HG02763 (cell line): ENCODE data around the gene TTC38.

Experiments
- ATAC-seq: cut with Tn5 transposase; IDR thresholded peaks from one replicate; pipeline ENCODE4 v1.9.1; 2021; ENCODE audit warnings: mild to moderate bottlenecking, moderate library complexity; ENCODE audit not compliant: unreplicated experiment

Gene TTC38

DNA sequence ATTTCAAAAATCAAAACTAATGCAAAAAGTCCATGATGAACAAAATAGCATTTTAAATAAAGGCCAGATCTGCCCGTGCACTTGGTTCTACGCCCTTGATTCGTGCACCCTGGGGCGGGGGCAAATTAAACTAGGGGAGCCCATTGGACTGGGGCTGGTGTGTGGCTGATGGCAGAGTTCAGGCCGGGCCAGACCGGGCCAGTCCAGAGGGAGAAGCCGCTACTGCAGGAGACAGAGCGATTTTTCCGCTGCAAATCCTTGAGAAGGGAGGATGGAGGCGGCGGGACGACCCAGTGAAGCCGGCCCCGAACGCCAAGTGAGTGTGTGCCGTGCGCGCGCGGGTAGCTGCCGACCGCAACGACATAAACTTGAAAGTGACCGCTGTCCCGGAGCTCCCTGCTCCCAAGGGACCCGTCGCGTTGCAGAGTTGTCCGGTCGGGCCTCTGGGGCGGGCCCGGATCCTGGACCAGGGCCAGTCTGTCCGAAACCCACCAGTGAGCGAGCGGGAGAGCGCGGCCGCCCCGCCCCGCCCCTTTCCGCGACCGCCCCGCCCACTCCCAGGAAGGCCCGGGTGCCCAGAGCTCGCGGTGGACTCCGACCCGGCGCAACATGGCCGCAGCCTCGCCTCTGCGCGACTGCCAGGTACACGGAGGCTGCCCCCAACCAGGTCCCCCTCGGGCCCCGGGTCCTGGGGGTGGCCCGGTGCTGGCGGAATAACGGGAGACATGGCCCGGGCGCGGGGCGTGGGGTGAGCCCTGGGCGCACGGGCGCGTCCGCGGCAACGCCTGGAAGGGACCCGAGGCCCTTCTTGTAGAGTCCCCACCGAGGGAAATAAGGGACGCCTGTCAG lies at the start of gene TTC38:
TTC38 (plus strand) TSS at position 578 of the 849 bp plus-strand sequence; CDS start at position 610, 32 bp downstream.
- peak; percentile 75 for ATAC-seq

DNA sequence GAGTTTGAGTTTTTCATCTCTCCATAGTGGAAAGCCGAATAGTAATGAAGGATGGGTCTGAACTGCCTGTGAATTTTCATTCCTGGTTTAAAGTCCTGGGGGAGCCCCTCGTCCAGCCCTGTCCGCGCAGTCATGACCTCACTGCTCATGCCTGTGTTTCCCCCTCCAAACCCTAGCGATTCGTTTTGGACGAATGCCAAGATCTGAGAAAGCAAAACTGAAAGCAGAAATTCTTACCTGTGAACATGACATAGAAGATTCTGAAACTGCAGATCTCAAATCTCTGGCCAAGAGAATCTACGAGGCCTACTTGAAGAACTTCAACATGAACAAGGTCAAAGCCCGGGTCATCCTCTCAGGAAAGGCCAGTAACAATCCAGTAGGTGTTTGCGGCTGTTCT lies 48.2 kb upstream of the TTC38 start:
- no peak for ATAC-seq

DNA sequence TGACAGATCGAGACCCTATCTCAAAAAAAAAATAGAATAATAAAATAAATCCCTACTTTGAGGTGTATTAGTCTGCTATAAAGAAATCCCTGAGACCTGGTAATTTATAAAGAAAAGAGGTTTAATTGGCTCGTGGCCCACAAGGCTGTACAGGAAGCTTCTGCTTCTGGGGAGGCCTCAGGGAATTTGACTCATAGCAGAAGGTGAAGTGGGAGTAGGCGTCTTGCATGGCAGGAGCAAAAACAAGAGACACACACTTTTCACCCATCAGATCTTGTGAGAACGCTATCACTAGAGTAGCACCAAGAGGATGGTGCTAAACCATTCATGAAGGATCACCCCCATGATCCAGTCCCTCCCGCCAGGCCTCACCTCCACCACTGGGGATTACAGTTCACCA lies 46.9 kb upstream of the TTC38 start:
- ATAC-seq: no peak

- ATAC-seq: no peak
These were observed 43.5 kb upstream of the TTC38 start for GRCh38 chr22:46224044-46224897.

- ATAC-seq: no peak
These were observed 42.9 kb upstream of the TTC38 start for GRCh38 chr22:46224898-46225290.

DNA sequence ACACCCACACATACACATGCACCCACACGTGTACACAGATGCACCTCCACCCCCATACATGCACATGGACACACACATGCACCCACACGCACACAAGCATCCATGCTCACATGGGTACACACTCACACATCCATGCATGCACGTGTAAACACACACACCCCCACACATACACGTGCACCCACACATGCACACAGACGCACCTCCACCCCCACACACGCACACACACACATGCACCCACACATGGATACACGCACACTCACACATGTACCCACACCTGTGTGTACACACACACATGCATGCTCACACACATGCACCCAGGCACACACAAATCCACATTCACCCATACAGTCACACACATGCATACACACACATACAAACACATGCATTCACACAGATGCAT lies 42.2 kb upstream of the TTC38 start:
- no peak for ATAC-seq

- ATAC-seq: no peak
These were observed 41.2 kb upstream of the TTC38 start for GRCh38 chr22:46226577-46226976.

- ATAC-seq: no peak
These were observed 38.1 kb upstream of the TTC38 start for GRCh38 chr22:46229701-46230100.

DNA sequence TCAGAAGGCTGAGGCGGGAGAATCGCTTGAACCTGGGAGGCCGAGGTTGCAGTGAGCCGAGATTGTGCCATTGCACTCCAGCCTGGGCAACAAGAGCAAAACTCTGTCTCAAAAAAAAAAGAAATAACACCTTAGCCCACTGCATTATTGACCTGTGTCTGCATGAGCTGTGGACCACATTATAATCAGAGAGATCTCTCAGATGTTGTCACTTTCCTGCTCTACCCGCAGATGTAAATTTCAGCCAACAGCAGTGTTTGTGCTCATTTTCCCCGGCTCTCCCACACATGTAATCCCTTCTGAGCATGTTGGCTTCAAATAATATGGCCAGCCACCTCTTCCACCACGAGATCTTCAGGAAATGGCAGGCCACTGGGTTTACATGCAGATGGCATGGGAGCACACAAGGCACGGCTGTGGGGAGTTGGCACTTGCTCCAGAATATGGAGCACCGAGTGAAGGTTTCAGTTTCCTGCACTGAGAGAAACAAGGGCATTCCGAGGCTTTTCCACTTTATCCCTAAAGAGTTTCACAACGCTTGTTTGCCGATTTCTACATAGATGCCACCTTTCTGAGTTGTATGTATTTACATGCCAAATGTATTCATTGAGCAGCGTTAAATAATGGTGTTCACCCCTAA lies 37.4 kb upstream of the TTC38 start:
- ATAC-seq: no peak

DNA sequence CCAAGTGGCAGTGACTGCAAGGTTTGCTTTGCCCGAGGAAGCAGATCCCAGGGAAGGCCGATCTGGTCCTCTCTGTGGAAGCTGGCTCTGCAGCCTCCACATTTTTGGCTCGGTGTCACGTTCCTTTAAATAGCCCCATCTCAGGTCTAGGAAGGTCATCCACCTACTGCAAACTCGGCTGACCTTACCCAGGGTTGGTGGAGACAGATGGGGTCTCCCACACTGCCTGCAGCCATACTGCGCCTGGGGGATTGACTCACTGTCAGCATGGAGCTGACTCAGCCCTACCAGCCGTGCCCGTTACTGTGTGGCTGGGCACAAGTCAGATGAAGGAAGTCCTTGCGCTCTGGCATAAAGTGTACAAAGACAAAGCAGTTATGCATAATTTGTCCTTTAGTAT lies 34.6 kb upstream of the TTC38 start:
- ATAC-seq: no peak

- ATAC-seq: no peak
These were observed 32.8 kb upstream of the TTC38 start for GRCh38 chr22:46234969-46235368.

GRCh38 chr22:46237453-46238124 lies 30.2 kb upstream of the TTC38 start:
- no peak for ATAC-seq

- ATAC-seq: no peak
These were observed 29.3 kb upstream of the TTC38 start for GRCh38 chr22:46238541-46238940.

DNA sequence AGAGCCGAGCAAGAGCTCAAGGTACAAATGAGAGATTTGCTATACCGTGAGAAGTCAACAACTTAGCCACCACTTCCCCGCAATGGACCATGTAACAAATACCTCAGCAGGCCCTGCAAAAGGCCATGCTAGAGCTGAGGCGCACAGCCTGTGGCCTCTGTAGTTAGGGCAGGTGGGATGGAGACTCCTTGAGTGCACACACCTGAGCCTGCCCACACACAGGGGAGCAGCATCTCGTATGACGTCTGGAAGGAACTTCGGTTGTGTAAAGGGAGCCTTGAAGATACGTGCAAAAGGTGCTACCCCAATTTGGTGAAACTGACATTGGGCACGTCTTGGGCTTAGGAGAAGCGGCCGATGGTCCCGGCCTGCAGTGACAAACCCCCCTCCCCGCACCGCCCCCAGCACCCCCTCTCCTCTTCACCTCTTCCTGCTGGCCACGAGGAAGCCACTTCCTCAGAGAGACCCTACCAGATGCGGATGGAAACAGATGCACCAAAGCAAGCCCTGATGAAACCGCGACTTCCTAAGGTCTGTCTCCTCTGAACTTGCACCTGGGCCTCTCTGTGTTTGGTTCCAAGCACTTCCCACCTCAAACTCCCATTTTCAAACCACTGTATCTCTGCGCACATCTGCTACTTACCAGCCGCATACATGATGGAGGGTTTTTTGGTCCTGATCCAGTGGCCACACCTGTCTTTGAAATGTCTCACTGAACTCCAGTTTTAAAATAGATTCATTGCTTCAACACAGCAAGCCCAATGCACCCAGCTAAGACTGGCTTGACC lies 28.4 kb upstream of the TTC38 start:
- ATAC-seq: no peak

DNA sequence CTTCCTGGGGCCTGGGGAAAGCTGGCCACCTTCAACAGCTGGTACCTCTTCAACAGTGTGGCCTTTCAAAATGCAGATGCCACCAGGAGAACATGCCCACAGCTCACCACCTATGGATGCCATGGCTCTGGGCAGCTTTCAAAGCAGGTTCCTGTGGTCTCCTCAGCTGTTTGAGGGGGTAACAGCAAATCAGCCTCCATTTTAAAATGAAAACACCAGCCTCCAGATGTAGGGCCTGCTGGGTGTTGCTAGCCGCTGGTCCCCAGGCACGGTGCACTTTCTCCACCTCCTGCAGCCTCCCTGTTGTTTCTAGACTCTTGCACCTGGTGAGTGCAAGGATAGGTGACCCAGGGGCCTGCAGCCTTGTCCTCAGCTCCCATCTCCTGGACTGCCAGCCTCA lies 27.7 kb upstream of the TTC38 start:
- no peak for ATAC-seq

DNA sequence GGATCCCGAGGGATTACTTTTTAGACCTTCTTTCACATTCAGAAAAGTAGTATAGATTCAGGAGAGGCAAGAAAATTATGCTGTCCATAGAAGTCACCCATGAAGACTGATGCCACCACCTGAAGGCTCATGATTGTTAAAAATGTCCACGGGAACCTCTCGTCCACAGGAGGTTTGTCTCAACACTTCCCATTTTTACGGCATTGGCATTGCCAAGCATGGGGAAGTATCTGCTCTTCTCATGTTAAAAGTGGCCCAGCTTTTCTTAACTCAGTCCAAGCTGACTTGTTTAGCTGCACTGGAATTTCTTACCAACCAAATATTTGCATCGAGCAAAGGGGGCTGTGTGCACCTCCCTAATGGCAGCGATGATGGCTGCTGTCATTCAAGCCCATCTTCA lies 27.3 kb upstream of the TTC38 start:
- ATAC-seq: no peak

DNA sequence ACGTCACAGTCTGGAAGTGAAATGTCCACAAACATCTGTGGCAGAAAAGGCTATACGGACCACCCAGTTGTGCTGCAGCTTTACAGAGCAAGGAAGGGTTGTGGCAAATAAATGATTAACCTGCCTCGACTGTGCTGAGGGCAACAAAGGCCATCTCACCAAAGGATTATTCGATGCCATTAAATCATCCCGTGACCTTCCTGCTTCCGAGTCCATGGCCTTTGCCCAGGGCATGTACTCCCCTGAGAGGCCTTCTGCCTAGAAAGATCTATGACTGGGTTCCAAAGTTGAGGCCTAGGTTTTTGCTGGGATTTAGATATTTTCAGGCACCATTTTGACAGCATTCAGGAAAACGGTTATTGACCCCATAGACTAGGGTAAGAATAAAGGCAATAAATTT lies 26.9 kb upstream of the TTC38 start:
- no peak for ATAC-seq

- no peak for ATAC-seq
These were observed 26.3 kb upstream of the TTC38 start for GRCh38 chr22:46241396-46242007.

GRCh38 chr22:46242076-46242475 lies 25.7 kb upstream of the TTC38 start:
- no peak for ATAC-seq

DNA sequence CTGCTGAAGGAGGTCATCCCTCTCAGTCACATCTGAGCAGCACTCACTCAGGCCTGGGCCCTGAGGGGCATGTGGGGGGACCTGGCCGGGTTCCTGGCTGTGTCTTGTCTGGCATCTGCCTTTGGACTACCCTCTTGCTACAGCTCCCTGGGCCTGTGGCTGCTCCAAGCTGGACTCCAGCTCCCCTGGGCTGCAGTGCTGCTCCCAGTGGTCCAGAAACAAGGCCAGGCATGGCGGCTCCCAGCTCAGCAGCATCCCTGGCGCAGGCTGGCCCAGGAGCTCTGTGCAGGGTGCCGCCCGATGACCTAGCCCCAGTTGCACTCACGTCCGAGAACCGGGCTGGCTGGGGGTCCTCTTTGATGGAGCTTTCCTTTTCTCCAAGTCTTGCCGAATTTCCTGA lies 23.0 kb upstream of the TTC38 start:
- ATAC-seq: no peak
